ENCODE results near the gene PEX5. TPM values are rescaled to one million over a fixed set of nuclear protein-coding genes. Genes with fewer than 3 reads are reported as not detected.

Gene PEX5
- total RNA-seq, 1 donor from 2014 or later = 26.8 TPM

- intact Hi-C loops (cut with micrococcal nuclease) = loop anchor here (1.0 kb wide), 3 partner anchors 241 to 588 kb away; no protein-coding TSS in a partner anchor
- peak; percentile 90 for TF ChIP-seq CTCF (IDR thresholded peaks at IDR 0.05)
- DNase-seq = peak; percentile 24
- ChIA-PET POLR2A (no interaction called here), CTCF (interaction anchor here (0.9 to 2.8 kb wide), 9 partner anchors 10 to 858 kb away, joined by 3 to 16 read pairs (median 6); no protein-coding TSS in a partner anchor)
- Mint-ChIP-seq H3K27me3 (no peaks in the 10 kb centered on the region), H3K9me3 (peaks cover 2% of the 10 kb centered on the region), H3K4me3 (no peak overlapping the region), H3K36me3 (ENCODE audit: low read depth) (no peaks in the 10 kb centered on the region), H3K4me1 (no peaks in the 10 kb centered on the region), H3K27ac (no peak overlapping the region)
- ATAC-seq (ENCODE audit: low read depth) = peak; percentile 64
Observed at GRCh38 chr12:7219599-7220243, 30.2 kb downstream of the PEX5 start.

GRCh38 chr12:7221486-7221885 lies 32.0 kb downstream of the PEX5 start:
- no peak for ATAC-seq (ENCODE audit: low read depth)
- intact Hi-C loops (cut with micrococcal nuclease) = no loop called here
- Mint-ChIP-seq H3K27ac (no peak overlapping the region), H3K36me3 (ENCODE audit: low read depth) (no peaks in the 10 kb centered on the region), H3K9me3 (peaks cover 2% of the 10 kb centered on the region), H3K4me1 (no peaks in the 10 kb centered on the region), H3K27me3 (no peaks in the 10 kb centered on the region), H3K4me3 (no peak overlapping the region)
- CTCF ChIA-PET = interaction anchor here (1.5 to 2.8 kb wide), 3 partner anchors 416 to 586 kb away, joined by 3 to 16 read pairs (median 7); no protein-coding TSS in a partner anchor
- no peak for DNase-seq
- POLR2A ChIA-PET = no interaction called here
- no peak for TF ChIP-seq CTCF (IDR thresholded peaks at IDR 0.05)

- CTCF ChIA-PET = no interaction called here
- no peak overlapping the region for H3K4me3 Mint-ChIP-seq
Observed at GRCh38 chr12:7229741-7230140, 40.3 kb downstream of the PEX5 start.

GRCh38 chr12:7241404-7242005 lies 52.0 kb downstream of the PEX5 start:
- POLR2A ChIA-PET = no interaction called here

More at GRCh38 chr12:7229741-7230140, 40.3 kb downstream of the PEX5 start:
- no peak for DNase-seq
- intact Hi-C loops (cut with micrococcal nuclease) = no loop called here
- POLR2A ChIA-PET = no interaction called here
- Mint-ChIP-seq H3K9me3 (no peaks in the 10 kb centered on the region), H3K36me3 (ENCODE audit: low read depth) (no peaks in the 10 kb centered on the region), H3K27me3 (peaks cover 36% of the 10 kb centered on the region), H3K27ac (no peak overlapping the region), H3K4me1 (no peaks in the 10 kb centered on the region)
- ATAC-seq (ENCODE audit: low read depth) = no peak
- no peak for TF ChIP-seq CTCF (IDR thresholded peaks at IDR 0.05)

More at GRCh38 chr12:7241404-7242005, 52.0 kb downstream of the PEX5 start:
- no peak for TF ChIP-seq CTCF (IDR thresholded peaks at IDR 0.05)
- CTCF ChIA-PET = no interaction called here
- no peak for ATAC-seq (ENCODE audit: low read depth)
- no peak overlapping the region for H3K4me3 Mint-ChIP-seq
- no peaks in the 10 kb centered on the region for H3K36me3 Mint-ChIP-seq (ENCODE audit: low read depth)
- H3K27ac Mint-ChIP-seq = no peak overlapping the region
- peaks cover 25% of the 10 kb centered on the region for H3K27me3 Mint-ChIP-seq
- intact Hi-C loops (cut with micrococcal nuclease) = no loop called here
- no peak for DNase-seq
- H3K4me1 Mint-ChIP-seq = no peaks in the 10 kb centered on the region
- H3K9me3 Mint-ChIP-seq = peaks cover 7% of the 10 kb centered on the region
